ENCODE results near the gene NAV3.

NAV3 gene

GRCh38 chr12:77928078-77928477 lies 97.4 kb downstream of the NAV3 start:
- no peak for DNase-seq

DNA sequence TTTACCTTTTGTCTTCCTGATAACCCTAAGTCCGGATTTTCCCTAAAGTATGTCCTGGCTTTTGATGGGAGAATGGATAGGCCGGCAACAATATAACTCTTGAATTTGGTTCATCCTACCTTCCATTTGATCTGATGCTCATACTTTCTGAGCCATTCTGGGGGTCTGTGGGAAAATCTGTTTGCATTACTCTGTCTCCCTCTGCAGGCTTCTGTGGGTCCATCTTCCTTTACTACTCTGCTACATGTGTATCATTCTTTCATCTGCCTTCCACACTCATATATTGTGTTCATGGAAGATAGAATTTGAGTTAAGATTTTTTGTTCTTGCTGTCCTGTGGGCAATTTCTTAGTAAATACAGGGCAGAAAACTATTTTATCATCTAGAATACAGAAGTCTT lies 101.5 kb downstream of the NAV3 start:
- DNase-seq = no peak

GRCh38 chr12:77938301-77938700 lies 107.6 kb downstream of the NAV3 start:
- no peak for DNase-seq

- no peak for DNase-seq
These were observed 109.3 kb downstream of the NAV3 start for GRCh38 chr12:77940011-77940423.

DNA sequence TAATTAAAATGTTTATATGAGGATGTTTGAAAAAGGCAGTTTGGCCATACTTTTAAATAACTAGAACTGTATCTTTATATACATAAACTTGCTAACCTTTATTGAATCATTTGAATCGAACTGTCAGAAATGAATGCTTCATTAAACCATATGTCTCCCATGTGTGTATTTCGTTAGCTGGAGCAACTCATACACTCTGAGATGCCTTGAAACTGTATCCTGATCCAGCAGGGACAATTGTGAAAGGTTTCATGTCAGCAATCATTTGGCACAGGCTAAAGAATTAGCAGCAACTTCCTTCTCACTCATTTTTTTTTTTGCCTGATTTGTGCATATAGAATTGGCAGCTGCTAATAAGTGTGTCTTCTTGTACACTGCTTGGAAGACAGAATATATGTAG lies 109.9 kb downstream of the NAV3 start:
- DNase-seq = no peak

DNA sequence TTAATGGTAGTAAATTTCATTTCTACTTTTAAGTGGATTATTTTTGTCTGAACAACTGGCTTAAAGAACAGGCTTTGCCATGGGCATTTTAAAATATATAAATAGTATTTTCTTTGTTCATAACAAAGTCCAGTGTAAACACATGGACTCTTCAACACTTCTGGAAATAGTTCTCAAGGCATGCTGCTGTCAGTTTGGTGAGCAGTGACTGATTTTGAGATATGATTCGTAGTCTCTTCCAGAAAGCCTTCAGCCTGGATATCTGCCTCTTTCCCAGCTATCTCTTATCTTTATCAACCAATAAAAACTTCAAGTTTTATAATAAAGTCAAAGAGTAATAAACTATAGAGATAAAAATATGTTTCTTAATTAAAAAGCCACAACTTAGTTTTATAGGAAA lies 110.7 kb downstream of the NAV3 start:
- no peak for DNase-seq

- DNase-seq = no peak
These were observed 112.8 kb downstream of the NAV3 start for GRCh38 chr12:77943466-77943865.

DNA sequence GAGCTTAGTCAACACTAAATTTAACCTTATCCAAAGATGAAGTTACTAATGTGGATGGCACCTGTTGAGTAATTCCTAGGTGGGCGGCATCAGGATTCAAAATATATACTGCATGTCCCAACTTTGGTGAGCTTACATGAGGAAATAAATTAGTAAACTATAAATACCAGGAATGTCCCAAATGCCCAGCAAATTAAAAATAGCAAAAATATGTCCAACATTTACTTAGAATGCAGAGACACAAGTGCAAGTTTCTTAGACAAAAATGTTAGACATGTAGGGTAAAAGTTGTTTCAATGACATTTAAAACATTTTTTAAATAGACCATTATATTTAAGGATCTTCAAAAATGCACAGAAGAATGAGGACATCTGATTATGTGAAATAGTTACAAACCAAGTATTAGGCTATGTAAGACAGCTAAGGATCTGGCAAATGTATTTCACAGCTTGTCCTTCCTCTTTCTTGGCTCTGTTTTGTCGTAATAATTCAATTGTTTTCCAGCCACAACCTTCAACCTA lies 115.9 kb downstream of the NAV3 start:
- no peak for DNase-seq

DNA sequence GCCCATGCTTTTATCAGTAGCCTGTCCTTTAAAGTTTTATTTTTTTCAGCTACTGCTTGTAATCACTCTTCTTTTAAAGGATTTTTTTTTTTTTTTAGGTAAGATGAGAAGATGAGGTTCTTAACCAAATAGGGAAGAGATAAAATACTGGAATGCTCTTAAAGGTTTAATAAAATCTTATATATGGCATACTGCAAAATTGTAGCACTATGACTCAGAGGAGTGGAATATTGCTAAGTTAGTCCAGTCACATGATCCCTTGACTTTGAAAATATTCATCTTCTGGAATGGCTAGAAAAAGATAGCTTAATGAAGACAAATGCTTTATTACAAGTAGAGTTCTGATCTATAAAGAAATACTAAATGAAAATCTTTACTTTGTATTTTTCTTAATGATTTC lies 116.6 kb downstream of the NAV3 start:
- DNase-seq = no peak

DNA sequence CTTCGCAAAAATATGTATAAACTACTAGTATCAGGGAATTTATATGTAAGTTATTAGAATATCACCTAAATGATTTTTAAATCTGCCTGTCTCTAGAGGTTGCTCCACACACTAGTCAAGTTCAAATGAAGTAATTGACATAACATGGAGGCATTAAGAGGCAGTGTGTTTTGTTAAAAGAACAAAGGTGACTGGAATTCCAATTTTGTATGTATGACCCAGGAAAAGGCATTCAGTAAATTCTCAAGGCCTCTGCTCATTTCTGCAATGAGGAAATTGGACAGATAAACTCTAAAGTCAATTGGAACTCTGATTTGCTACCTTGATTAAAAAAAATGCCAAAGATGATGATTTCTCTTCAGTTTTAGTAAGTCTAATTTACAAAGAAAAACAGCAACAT lies 117.1 kb downstream of the NAV3 start:
- no peak for DNase-seq

GRCh38 chr12:77949943-77950342 lies 119.2 kb downstream of the NAV3 start:
- no peak for DNase-seq

DNA sequence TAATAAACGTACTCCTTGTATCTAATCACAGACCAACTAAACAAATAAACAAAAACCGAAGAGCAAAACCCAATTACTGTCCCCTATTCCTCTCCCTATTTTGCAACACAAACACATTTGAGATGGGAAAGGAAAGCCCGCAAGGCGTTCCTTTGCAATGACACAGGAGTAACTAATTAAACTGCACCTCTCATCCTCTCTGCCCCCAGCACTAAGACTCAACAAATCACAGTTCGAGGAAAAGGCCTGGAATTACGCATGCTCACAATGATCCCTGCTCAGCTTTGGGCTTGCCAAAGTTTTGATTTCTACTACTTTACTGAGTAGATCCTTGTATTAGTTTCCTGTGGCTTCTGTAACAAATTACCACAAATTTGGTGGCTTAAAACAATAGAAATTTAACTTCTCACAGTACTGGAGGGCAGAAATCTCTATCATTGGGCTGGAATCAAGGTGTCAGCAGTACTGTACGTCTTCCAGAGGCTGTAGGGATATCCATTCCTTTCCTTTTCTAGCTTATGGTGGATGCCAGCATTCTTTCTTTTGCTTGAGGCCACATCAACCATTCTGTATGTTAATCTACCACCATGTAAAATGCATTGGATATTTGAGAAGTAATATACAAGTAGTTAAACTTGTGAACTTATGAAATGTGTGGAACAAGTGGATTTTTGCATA lies 123.0 kb downstream of the NAV3 start:
- no peak for DNase-seq

GRCh38 chr12:77954206-77954555 lies 123.5 kb downstream of the NAV3 start:
- no peak for DNase-seq

GRCh38 chr12:77957062-77957461 lies 126.4 kb downstream of the NAV3 start:
- DNase-seq = no peak

DNA sequence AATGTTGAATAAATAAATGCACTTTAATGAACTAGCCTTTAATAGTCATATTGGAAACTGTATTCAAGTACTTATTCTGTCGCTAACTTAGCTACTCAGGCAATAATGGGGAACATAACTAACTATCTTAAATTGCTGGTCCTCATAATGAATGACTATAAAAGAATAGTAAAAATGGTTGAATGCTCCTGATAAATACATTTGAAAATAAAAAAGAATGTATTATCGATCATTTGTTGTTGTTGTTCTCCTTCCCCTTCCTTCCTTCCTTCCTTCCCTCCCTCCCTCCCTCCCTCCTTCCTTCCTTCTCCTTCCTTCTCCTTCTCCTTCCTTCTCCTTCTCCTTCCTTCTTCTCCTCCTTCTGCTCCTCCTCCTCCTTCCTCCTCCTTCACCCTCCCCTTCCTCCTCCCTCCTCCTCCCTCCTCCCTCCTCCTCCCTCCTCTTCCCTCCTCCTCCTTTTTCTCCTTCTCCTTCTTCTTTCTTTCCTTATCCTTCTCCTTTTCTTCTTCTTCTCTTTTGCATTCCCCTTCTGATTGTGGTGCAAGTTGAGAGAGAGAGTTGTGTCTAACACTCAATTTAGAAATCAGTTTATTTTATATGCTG lies 133.0 kb downstream of the NAV3 start:
- no peak for DNase-seq

DNA sequence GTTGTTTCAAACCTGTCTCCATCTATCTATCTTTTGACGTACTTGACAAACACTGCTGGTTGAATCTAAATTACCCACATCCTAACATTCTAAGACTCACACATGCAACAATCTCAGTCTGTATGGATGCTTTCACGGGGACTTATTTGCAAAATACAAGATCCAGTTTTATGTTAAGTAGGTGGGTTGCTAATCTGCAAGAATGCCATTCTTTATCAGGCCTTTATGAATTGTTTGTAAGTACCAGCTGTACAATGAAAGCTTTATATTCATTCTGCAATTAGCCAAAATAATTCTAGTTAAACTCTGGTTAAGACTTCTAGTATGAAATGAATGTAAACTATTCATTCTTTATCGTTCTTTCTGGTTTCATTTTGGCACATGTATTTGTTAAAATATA lies 135.1 kb downstream of the NAV3 start:
- DNase-seq = no peak

GRCh38 chr12:77968021-77968420 lies 137.3 kb downstream of the NAV3 start:
- DNase-seq = no peak

DNA sequence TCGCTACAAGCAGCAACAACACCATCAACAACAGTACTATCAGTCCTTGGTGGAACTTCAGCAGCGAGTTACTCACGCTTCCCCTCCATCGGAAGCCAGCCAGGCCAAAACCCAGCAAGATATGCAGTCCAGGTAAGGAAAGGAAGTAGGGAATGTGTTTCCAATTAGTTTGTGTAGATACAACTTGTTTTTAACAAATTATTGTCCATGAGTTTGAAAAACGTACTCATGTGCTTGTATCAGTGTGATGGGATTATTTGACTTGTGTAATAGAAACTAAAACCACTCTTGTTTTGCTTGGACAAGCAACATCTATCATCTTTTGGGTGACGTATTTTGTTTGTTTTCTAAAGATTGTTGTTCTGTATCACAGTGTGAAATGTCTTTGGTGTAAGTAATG lies 137.9 kb downstream of the NAV3 start:
- no peak for DNase-seq

DNA sequence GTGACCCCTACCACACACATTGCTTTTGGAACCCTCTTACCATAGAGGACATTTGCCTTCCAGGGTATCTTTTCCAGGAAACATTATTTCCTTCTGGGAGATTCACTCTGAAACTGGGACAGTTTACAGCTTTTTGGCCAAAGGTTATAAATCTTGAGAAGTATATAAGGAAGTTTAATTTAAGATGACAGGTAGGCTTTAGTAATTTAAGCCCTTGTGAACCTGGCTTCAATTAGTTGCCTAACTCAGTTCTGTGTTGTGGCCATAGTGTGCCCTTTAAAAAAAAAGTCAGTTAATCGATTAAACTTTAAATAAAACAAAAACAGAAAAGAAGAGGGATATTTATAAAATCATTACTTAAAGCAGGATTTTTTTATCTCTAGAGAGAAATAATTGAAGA lies 142.9 kb downstream of the NAV3 start:
- DNase-seq = no peak

GRCh38 chr12:77974645-77975044 lies 144.0 kb downstream of the NAV3 start:
- DNase-seq = no peak

- no peak for DNase-seq
These were observed 149.0 kb downstream of the NAV3 start for GRCh38 chr12:77979597-77980250.

GRCh38 chr12:77980782-77981181 lies 150.1 kb downstream of the NAV3 start:
- no peak for DNase-seq

DNA sequence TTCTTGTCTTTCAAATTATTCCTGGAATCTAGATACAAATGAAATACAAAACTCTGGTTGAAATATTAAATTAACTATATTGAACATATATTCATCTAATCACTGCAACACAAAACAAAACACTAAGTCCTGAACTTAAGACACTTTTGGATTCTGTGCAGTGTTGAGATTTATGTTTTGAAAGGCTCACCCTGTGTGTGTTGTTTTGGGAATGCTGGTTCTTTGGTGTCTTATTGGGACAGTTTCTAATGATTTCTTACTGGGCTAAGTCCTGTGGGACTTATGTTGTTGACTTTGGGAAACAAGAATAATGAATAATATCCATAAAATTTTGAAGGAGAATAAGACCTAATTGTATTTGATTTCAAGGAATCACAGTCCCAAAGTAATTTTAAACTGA lies 153.2 kb downstream of the NAV3 start:
- no peak for DNase-seq

GRCh38 chr12:77992760-77993159 lies 162.1 kb downstream of the NAV3 start:
- no peak for DNase-seq

- no peak for DNase-seq
These were observed 163.0 kb downstream of the NAV3 start for GRCh38 chr12:77993658-77994057.
